Fibroblast of skin of right biceps (primary cell): ENCODE data around the gene TTLL9.

Experiments used
- DNase-seq: peaks from one replicate; pipeline ENCODE4 v3.0.0-alpha.2; 2013

TTLL9 gene

DNA sequence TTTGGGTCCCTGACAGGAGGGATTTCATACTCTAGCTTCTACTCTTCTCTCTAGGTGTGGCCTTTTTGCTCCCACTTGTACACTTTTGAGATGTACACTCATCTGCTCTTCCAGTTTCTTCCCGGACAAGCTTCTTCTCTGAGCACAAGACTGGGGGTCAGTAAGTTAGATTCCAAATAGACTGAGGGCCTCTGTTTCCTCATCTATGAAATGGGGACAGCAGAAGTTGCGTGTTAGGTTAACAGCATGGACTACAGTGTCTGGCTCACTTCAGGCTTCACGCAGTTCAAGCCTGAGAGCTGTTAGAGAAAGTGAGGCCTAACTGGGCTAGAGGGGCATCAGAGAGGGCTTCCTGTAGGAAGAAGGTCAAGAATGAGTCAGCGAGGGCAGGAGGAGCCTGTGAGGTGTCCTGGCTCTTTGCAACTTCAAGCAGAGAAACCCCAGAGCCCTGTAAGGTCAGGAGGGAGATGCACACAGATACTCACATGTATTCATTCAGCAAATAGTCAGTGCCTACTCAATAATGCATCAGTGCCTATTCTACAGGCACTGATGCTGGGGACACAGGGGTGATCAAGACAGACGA, 118.1 kb downstream of the TTLL9 start:
- DNase-seq: no peak

DNA sequence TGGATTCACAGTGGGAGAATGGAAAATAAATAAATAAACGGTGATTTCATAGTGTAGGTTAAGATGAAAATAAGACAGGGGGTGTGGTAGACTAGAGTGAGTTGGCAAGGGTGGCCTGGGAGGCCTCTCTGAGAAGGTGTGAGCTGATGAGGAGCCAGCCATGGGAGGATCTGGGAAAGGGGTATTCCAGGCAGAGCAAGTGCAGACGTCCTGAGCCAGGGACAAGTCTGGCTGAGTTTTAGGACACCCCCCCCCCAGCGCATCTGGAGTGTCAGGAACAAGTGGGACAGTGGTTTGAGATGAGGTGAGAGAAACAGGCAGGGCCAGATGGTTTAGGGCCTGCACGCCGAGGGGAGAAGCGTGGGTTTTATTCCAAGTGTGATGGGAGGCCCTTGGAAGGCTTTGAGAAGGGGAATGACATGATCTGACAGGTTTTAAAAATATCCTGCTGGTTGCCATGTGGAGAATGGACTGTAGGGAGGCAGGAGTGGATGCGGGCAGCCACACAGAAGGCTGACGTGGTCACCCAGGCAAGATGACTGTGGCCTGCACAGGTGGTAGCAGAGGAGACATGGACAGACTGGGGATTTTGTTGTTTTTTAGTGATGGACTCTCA, 118.7 kb downstream of the TTLL9 start:
- DNase-seq: no peak

DNA sequence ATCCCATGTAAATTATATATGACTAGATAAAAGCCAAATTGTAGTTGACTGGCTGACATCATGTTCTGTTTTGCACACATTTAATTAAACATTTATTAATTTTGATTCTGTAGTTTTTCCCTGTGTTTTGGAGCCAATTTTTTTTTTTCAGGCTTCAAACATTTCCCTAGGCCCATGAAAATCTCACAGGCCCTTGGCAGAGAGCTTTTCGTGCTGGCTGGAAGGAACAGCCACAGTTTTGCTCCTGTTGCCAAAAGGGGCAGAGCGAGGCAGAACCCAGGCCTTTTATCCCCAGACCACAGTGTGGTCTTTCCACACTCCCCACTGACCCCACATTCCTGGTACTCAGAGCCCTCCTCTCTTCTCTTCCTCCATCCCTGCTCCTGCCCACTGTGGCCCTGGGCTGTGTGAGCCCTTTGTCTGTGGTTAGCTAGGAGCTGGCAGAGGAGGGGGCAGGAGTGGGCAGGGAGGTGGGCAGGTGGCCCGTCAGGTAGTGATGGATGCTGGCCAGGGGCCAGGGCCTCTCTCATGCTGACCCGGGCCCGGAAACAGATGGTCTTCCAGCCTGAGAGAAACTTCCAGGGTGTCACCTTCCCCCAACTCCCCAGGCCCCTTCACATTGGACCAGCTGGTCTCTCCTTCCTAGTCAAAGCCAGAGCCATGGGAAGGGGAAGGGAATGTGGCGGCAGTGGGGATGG, 120.4 kb downstream of the TTLL9 start:
- DNase-seq: no peak

DNA sequence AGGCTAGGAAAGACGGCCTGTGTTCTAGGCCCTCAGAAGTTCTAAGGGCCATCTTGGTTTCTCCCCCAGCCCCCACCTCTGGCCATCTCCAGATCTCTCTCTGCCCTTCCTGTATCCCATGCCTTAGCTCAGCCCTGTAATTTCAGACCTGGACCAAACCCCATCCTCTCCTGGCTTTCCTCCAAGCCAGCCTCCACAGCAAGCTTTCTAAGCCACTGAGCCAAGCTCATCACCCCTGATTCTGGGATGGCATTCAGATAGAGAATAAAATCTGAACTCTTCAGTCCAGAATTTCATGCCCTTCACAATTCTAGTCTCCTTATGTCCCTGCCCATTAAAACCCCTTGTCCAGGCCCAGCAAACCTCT, 120.9 kb downstream of the TTLL9 start:
- no peak for DNase-seq

DNA sequence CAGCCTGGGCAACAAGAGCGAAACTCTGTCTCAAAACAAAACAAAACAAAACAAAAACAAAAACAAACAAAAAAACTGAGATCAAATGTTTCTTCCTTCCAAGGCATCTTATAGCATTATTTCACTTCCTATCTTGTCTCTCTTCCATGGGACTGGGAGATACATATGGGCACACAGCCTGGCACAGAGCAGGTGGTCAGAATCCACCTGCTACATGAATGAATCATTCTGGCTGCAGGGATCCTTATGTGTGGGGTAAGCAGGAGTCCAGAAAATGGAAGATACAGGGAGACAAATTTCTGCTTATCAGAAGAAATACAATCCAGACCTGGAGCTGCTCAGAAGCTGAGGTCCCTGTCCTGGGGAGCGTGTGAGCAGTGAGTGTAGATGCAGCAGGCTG, 121.7 kb downstream of the TTLL9 start:
- DNase-seq: no peak
